Renal cortex interstitium (tissue), 11 donors: ENCODE data around the gene STRA8. TPM values are rescaled to one million over a fixed set of nuclear protein-coding genes. Genes with fewer than 3 reads are reported as not detected.

Experiments used
- DNase-seq, 11 donors: peaks; one replicate each; pipeline ENCODE4 v3.0.0-alpha.2; 2013; ENCODE audit warnings: low read depth in 9 of 11, low spot score in 4 of 11; ENCODE audit errors: extremely low read depth in 1 of 11
- polyA plus RNA-seq, 3 donors: library from polyadenylated mRNA; unstranded; fragments of 120-200 nt; gene quantifications; one replicate each; pipeline ENCODE4 v1.2.1, GENCODE V29; 2013; ENCODE audit not compliant: insufficient read length in 3 of 3

The STRA8 gene
- polyA plus RNA-seq, 3 donors = 0.17 to 0.33 (median 0.30) TPM

DNA sequence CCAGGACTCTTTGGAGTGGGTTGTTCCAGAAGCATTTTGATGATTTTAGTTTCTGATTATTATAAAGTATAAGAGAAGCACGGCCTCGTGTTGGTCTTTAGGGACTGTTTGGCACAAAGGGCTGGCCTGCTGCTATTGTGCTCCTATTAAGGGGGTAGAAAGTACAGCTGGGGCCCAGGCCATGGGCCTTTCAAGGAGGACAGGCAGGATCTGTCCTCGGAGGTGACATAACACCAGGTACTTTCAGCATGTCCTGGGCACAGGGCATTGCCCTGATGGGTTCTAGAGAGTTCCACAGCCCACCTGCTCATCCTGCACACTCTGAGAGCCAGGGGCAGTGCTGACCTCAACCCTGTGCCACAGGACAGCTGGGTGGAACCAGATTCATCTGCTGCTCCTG, 24.9 kb downstream of the STRA8 start:
- no peak for DNase-seq

DNA sequence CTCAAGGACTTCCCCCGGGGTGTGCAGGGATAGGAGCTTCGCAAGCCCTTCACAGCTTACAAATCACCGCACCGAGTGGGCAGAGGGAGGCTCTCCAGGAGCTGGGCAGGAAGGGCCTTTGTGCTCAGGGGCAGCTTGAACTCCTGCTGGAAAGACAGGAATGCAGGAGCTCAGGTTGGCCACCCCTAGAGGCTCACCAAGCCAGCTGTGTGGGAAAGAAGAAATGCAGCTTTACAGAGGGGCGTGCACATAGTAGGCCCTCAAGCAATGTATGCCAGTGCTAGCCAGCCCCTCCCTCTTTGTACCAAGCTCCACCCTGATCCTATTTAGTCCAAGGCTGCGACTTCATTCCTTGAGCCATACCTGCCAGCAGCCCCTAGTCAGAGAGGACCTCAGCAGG, 26.1 kb downstream of the STRA8 start:
- no peak for DNase-seq

DNA sequence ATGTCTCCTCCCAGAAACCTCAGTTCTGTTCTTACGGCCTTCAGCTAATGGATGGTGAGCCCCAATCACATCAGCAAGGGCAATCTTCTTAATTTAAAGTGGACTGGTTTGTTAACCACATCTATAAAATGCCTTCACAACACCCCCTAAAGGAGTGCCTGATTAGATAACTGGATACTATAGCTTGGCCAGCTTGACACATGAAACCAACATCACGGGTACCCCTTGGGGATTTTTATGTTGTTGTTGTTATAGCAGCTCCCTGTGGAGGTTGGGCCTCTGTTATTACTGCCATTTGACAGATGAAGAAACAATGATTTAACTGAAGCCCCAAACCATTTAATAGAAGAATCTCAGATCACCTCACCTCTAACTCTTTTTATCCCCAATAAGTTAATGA, 26.8 kb downstream of the STRA8 start:
- DNase-seq = no peak

GRCh38 chr7:135260930-135261721, 27.5 kb downstream of the STRA8 start:
- no peak for DNase-seq

DNA sequence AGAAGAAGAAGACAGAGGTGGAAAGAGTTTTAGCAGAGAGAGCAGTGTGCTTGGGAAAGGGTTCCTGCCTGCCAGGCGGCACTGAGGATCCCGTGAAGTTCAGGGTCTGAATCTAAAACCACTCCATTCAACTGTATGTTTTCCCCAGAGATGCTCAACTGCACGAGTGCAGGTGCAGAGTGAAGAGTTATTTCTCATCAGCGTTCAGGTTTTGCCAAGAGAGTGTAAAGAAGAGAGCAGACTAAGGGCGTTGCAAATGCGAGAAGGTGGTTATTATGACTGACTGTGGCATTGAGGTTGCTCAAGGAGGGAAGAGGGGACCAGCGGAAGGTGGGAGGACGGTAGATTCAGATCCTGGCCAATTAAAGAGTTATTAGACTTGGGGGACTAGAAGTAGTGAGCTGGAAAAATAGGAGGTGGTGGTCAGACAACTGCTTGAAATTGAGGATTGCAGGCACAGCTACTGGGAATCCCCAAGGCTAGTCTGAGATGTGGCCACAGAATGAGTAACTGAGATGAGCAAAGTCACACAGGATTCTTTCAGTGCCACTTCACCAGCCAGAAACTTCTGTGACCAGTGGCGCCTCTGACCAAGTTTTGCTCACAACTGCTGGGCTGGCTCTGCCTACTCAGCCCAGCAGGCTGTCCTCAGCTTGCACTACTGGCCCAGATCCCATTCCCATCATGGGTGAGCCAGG, 29.1 kb downstream of the STRA8 start:
- DNase-seq = no peak

DNA sequence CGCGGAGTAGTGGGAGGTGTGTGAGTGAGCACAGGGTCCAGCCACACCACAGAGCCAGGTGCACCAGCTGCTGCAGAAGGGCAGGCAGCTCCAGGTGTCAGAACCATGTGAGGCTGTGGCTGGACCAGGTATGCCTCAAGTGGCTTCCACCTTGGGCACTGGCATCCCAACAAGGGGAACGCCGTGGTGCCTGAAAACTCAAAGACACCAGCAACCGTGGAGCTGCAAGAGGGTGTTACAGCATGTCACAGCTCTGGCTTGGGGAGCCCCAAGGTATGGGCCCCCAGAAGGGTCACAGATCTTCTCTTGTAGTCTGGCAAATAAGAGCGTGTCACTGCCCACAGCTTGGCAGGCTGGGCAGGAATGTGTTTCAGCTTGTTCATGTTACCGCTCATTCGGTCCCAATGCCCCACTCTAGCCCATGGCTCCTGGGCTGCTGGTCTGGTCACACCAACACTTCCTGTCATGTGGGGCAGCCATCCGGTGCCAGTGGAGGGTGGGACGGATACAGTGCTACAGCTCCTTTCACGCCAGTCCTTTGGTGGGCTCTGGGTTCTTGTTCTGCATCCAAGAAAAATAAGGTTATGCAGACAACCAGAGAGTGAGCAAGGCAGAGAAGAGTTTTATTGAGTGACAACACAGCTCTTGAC, 29.8 kb downstream of the STRA8 start:
- no peak for DNase-seq

DNA sequence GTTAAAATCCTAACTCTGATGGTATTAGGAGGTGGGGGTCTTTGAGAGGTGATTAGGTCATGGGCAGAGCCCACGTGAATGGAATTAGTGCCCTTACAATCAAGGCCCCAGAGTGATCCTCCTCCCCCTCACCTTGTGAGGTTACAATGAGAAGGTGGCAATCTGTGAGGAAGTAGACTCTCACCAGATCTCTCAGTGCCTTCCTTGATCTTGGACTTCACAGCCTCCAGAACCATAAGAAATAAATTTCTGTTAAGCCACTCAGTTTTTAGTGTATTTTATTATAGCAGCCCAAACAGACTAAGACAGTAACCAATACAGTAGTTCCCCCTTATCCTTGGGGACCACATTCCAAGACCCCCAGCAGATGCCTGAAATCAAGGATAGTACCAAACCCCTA, 32.0 kb downstream of the STRA8 start:
- no peak for DNase-seq

DNA sequence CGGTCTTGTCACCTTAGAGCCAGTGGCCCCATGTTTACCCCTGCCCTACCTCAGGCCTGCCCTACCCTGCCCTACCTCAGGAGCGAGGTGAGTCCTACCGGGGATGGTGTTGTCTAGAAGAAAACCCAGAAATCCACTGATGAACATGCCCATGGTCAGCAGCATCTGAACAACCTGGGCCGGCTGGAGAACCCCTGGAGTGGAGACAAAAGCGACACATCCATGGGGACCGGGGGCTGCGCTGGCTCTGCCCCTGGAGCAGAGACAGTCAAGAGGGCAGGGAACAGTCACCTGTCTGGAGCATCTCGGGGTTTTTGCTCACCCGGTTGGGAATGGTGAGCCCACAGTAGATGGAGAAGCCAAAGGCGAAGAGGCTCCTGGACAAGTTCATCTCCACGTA, 36.3 kb downstream of the STRA8 start:
- no peak for DNase-seq

DNA sequence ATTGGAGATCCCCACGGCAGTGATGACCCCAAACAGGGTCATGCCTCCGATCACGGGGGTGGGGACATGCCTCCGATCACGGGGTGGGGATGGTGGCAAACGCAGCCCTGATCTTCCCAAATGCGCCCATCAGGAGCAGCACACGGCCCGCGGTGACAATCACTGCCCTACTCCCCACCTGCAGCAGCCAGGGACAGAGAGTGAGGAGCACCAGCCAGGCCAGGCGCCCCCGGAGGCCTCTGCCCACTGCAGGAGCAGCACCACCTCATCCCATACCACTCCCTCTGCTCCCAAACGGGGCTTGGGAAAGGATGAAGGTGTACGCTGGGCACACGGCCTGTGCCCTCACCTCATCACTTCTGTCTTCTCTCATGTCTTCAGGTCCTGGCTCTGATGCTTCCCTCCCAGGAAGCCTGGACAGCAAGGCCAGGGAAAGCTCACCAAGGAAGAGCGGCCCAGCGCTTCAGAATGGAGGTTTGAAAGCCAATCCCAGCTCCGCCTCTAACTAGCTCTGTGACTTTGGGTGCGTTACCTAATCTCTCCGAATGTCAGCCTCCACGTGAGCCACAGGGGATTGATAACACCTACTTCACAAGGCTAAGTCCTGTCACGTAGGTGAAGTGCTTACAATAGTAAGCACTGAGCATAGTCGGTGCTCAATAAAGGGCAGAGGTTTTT, 37.1 kb downstream of the STRA8 start:
- DNase-seq = no peak

- no peak for DNase-seq
These were observed 37.6 kb downstream of the STRA8 start for GRCh38 chr7:135271255-135271615.

DNA sequence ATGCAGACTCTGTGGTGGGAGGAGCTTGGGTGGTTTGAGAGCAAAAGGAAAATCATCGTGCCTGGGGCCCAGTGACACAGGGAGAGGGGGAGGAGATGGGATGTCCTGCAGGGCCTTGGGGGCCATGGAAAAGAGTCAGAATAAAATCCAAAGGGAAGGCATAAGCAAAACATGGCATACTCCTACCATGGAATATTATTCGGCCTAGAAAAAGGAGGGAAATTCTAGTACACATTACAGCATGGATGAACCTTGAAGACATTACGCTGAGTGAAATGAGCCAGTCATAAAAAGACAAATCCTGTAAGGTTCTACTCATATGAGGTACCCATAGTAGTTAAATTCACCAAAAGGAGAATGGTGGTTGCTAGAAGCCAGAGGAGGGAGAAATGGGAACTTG, 38.7 kb downstream of the STRA8 start:
- no peak for DNase-seq

DNA sequence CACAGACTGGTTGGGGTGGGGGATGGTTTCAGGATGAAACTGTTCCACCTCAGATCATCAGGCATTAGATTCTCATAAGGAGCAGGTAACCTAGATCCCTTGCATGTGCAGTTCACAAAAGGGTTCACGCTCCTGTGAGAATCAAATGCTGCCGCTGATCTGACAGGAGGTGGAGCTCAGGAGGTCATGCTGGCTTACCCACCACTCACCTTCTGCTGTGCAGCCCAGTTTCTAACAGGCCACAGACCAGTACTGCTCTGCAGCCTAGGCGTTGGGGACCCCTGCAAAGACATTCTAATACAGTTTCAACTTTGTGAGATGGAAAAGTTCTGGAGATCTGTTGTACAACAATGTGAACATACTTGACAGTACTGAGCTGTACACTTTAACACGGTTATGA, 39.9 kb downstream of the STRA8 start:
- no peak for DNase-seq

GRCh38 chr7:135274495-135275268, 41.0 kb downstream of the STRA8 start:
- peak; percentile 29 to 66 (median 52) for DNase-seq

GRCh38 chr7:135275971-135276580, 42.4 kb downstream of the STRA8 start:
- no peak for DNase-seq

- no peak for DNase-seq
These were observed 43.5 kb downstream of the STRA8 start for GRCh38 chr7:135277161-135277560.

DNA sequence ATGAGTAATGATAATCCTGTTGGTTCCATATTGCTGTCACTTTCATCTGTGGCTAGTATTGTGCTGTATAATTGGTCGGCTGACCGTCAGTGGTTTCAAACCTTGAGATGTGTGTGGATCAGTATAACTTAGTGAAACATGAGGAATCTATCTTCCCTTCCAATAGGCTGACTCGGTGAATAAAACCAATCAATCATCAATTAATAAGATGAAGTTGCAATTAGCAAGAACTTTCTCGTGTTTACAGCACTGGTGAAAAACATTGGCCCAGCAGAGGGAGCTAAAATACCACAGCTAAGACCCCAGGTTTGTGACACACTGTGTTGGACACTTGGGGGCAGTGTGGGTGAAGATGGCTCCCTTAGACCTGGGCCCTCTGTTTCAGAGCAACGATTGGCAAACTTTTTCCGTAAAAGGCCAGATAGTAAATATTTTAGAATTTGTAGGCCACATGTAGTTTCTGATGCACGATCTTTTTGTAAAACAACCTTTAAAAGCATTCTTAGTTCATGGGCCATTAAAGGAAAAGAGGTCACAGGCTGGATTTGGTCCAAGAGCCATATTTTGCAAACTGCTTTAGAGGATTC, 47.8 kb downstream of the STRA8 start:
- peak; percentile 58 to 87 (median 80) for DNase-seq

DNA sequence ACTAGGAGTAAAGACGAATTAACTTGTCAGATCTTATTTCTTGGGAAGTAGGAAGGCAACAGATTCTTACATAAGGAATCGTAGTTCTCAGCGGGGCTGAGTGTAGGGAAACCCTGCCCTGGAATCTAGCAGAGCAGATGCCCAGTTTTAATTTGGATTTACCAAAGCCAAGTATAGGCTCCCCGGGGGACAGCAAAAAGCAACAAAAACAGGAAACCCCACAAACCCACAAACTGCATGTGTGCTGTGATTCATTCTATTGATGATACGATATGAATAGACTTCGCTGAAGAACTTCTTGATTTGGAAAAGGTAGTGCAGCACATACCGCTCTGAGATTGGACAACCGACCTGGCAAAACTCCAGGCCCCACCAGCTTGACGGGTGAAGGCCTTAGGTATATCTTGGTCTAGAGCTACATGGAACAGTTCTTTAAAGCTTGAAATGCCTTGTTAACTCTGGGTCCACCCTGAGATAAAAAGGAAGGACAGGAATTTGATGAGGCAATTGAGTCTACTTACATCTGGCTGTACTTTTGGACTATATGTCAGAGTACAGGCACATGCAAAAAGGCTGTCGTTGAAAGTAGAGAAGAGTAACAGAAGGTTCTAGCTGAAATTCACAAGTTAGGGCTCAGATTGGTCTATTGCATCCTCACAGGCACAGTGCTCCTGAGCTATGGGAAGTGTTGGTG, 49.1 kb downstream of the STRA8 start:
- no peak for DNase-seq
